ENCODE measurements around the gene NRXN3.

Gene NRXN3

DNA sequence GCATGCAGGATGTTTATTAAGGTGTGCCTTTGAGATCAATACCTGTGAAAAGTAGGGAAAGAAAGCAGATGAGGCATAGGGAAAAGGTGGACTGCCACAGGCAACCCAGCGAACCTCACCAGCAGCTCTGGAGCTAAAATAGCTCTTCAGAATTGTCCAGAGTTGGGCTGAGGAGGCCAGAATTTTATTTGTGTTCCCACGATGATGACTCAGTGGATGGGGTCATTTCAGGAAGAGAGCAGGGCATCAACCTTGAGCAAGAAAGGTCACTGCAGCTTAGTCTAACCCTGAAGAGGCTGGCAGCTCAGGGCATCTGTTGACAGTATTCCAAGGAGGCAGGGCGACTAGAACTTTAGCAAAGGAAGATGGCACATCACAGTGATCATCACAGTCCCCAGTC, 1345.0 kb downstream of the NRXN3 start:
- DNase-seq, result no peak

DNA sequence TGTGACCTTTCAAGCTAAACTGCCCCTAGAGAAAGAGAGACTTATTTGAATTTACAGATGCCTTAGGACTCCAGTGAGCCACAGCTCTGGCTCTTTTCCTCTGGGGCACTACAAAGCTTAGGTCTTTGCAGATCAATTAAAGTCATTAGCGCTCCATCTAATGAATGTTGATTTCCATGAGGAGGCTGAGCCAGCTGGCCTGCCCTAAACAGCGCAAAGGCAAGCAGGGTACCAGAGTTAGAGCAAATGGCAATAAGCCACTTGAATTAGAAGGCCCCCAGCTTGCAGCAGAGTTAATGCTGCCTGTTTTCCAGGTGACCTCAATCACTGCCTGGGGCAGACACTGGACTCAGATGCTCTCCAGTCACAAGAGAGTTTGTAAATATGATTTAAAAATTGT, 1345.8 kb downstream of the NRXN3 start:
- no peak for DNase-seq

DNA sequence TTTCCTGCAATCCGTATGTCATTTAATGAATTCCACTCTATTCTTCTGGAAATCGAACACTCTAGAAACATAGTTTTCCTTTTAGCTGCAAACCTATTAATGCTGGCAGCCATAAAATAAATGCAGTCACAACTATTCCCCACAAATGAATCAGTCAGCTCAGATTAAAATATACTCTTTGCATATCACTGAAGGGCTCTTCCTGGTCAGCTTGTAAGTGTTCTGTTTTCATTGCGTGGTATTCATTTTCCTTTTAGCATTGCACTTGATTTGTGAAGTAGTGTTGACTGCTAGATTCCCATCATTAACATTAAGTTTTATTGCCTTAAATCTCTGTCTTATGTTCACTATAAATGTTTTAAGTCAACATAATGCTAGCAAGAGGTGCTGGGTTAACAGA, 1355.2 kb downstream of the NRXN3 start:
- no peak for DNase-seq

DNA sequence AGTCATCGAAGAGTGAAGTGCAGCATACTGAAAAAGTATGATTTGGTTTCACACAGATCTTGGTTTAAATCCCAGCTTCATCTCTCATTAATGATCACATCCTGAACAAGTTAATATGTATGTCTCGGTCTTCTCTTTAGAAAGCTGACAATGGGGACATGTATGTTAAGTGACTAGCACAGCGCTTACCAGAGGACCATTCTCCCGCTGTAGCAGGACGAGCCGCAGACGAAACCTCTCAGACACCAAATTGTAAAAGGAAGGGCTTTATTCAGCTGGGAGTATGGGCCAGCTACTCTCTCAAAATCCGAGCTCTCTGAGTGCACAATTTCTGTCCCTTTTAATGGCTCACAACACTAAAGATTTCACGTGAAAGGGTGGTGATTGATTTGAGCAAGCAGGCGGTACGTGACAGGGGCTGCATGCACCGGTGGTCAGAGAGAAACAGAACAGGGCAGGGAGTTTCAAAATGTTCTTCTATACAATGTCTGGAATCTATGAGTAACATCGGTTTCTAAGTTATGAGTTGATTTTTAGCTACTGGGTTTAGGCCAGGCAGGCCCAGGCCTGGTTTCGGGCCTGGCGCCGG, 1358.7 kb downstream of the NRXN3 start:
- no peak for DNase-seq

DNA sequence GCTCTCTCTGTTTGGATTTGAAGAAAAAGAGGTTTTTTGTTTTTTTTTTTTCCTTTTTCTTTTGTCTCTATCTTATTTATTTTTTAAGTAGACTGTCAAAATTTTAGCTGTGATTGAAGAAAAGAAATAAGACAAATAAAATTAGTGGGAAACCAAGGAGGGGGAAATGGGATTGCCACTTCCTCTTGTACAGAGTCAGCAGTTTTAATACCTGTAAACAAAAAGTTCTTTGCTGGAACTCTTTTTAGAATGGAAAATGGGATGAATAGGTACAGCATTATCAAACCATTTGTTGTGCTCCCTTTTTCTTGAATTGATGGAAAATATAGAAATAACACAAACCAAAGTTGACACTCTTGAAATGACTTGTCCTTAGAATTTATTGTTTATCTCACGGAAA, 1360.4 kb downstream of the NRXN3 start:
- no peak for DNase-seq

DNA sequence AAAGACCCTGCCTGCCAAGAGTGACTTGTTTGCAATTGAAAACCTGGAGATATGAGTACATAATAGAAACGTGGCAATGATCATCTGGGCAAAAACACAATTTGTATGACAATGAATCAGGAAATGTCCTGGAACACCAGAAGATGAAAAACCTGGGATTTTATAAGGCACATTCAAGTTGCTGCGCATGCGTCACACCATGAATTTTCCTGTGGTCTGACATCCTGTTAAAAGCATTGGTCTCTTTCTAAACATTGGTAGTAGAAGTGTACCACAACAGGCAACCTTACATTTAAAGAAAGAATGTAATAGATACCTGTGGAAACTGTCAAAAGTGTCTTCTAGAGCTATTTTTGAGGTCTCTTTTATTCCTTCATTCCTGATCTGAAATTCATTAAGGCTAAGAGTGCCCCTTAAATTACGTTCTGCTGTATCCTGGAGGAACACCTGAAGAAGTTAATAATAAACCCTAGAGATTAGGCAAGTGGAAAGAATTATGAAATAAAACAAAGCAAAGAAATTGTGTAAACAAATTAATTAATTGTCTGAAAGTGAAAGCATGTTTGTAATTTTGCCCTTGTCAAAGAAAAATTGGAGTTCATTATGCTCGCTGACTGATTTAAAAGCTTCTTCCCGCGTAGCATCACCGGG, 1364.7 kb downstream of the NRXN3 start:
- no peak for DNase-seq

DNA sequence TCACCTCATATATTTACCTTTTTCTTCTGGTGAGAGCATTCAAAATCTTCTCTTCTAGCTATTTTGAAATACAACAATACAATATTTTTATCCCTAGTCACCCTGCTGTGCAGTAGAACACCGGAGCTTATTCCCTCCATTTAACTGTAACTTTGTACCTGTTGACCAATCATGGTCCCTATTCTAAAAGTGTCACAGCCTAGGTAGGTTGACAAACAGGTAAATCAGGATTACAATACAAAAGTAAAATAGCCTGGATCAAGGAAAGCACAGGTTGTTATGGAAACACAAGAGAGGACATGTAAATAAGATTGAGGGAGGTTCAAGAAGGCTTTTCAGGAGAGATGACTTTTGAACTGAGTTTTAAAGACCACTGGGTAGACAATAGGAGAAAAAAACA, 1370.2 kb downstream of the NRXN3 start:
- no peak for DNase-seq

DNA sequence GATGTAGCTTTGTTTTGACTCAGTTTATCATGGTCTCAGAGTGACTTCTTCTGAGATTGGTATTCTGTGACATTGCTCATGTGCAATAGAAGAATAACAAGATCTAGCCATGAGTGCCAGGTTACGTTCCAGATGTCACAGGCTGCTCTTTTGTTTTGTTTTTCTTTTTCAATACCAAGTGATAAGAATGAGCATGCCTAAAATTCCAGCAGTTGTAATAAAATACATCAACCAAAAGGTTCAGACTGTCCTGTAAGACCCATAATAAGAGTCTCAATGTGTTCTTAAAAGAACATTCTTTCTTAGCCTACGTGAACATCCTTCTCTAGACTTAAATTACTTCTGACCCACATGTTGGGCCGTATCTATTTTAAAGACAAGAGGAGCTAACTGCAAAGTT, 1371.9 kb downstream of the NRXN3 start:
- DNase-seq, result no peak

DNA sequence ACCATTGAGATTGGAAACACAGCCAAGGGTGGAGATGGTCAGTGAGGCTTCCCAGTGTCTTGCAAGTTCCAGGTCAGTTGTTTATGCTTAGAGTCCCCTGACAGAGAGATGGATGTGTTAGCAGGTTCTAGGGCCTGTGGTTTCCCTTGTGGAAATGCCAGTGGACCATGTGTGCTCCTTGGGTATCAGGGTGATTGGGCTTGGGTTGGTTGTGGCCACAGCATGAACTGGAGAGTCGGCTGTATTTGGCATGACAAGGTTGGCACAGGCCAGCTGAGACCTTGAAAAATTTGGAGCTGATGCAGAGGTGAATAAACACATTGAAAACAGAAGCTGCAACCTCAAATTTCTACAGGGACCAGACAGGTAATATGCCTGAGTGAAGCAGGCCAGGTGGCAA, 1373.2 kb downstream of the NRXN3 start:
- DNase-seq, result no peak

DNA sequence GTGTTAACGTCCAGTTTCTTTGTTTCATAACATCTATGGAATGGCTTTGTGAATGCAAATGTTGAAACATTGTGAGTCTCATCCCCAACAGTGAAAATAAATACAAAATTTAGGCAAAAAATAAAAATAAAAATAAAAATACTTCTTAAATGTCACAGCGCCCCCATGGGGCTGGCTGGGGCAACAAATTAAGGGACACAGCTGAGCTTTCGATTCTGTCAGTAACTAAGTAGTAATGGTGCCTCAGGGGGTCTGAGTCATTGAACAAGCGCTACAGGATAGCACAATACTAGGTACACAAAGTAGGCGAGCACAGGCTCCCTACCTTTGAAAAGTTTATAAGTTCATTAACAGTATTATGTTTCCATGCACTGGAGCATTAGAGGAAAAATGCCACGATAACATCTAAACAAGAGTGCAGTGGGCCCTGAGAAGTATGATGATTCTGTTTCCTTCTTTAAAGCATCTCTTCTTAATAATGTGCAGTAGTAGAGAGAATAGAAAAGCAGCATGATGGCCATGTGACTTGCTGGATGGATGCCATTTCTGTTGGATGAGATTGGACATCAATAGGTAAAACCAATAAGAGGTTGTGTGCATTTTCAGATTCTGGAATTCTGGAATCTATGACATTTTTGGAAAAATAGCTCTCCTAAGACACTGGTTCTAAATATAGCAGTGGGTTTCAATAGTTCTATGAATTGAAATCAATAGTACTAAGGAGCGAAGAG, 1374.0 kb downstream of the NRXN3 start:
- no peak for DNase-seq

DNA sequence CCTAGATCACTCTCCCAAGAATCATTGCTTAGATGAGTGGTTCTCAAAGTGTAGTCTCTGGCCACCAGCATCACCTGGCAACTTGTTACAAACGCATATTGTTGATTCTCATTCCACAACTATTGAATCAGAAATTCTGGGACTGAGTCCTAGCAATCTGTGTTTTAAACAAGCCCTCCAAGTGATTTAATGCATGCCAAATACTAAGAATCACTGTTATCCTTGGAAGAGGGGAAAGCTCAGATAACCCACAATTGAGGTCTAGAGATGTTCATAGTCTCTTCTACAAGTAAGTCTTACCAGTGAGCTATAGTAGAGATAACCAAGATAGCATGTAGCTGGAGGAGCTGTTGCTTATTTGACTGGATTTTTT, 1374.5 kb downstream of the NRXN3 start:
- no peak for DNase-seq

DNA sequence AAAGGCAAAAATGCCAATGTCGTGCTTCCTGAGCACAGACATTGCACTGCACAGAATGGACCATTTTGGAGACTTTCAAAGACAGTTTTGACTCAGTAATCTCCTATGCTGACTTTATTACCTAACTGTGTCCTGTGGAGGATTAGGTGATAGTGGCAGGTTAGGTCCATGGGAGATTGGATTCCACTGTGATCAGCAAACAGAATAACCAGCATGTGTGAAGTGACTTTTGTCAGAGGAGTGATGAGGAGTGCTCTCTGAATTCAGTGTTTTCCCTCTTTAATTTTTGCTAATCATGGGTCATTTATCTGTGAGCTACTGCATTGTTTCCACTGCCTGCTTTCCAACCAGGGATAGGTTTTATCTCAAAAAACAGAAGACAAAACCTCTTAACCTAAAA, 1378.7 kb downstream of the NRXN3 start:
- DNase-seq, result no peak

DNA sequence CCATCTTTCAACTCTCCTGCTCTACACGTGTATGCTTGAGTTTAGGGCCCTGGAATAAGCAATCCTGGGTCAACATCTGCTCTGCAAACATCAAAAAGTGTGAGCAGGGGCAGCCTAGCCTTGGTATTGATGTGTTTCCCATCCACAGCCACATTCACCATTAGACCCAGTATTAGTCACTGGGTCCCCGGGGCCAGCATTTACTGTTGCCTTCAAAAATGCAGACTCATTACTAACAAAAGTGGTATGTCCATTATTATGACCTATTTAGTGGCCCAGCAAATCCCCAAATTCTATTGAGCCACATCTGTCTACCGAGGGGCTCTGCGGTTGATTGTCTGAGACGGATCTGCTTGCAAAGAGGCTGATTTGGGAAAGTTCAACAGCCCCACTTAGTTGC, 1379.3 kb downstream of the NRXN3 start:
- no peak for DNase-seq

DNA sequence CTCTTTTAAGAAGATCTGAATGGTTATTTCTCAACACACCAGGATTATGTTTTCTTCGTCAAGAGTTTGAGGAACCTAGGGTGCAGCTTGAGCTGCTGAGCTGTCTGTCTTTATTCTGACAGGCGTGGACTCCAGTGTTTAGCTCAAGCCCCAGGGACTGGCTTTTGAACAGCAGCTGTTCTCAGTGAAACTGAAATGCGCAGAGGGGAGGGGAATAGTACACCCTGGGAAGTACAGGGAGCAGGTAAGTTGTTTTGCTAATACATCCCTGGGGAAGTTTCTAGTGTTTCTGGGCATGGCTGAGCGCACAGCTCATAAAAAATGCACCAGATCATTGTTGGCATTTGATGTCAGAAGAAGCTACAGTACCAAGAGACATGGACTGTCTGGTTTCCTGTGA, 1381.3 kb downstream of the NRXN3 start:
- no peak for DNase-seq

DNA sequence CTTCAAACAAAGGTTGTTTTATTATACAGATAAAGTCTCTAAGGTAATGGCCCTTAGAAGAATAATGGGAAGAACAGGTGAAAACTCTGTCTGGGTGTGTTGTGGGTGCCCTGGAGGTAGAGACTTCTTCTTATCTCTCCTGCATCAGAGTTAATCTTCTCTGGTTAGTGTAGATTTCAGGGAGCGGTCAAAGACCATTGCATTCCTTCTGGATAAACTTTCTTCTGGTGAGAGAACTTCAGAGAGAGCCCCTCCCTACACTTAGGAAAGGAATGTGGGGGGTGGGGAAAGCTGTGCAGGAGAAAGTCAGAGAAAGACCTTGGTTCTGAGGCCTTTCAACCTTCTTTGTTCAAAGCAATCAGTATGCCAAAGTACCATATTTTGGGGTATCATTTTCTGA, 1382.6 kb downstream of the NRXN3 start:
- no peak for DNase-seq

DNA sequence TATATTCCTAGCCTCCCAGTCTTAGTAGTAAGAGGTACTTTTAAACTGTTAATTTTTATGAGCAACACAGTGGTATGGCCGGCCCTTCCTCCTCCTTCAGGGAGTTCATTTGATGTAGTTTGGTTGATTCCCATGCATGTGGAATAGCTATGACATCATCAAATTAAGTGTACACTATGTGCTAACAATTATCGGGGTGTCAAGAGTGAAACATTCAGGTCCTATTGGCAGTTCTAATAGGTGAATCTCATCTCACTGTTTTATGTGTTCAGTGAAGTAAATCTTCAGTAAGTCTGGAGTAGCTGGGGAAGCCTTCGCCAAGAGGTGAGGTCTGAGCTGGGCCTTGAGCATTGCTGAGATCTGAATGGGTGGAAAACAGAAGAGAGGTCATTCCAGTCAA, 1384.6 kb downstream of the NRXN3 start:
- DNase-seq, result no peak

DNA sequence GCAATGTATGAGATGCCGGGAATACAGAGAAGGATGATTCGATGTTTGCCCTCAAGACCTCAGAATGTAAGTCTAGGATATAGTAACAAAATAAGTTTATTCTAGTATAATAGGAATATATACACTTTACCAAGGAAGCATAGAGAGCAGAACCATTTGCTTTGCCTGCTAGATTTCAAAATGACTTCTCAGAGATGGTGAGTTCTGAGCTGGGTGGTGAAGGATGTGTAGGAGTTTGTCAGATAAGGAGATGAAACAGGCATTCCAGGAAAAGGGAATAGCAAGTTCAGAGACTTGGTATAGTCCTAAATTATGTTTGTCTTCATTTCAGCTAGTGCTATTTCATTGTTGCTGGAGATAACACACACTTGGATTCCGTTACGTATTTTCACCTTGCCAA, 1385.3 kb downstream of the NRXN3 start:
- DNase-seq, result no peak

DNA sequence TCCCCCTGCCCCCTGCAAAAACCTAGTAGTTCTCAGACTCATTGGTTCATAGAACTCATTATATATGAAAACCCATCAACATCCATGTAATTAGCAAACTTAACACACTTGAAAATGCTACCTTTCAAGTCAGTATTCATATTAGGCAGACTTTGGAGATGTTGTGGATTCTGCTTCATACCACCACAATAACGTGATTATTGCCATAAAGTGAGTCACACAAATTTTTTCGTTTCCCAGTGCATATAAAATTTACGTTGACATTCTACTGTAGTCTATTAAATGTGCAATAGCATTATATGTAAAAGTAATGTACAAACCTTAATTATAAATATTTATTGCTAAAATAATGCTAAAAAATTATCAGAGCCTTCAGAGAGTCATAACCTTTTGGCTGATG, 1387.1 kb downstream of the NRXN3 start:
- DNase-seq, result no peak

DNA sequence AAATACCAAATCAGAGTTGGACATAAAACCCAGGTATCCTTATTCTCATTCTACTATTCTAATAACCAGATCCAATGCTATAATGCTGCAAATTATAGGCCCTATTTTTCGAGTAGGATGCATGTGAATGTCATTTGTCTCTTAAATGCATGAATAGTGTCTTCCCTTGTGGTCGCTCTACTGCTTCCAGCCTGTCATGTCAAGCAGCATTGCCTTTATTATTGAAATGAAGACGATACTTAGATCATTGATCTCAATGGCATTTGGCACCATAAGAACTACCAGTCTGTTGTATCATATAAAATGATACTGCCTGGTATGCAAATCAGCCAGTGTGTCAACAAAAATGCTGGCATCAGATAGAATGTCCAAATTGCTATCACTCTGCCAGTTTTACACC, 1392.0 kb downstream of the NRXN3 start:
- DNase-seq, result no peak

DNA sequence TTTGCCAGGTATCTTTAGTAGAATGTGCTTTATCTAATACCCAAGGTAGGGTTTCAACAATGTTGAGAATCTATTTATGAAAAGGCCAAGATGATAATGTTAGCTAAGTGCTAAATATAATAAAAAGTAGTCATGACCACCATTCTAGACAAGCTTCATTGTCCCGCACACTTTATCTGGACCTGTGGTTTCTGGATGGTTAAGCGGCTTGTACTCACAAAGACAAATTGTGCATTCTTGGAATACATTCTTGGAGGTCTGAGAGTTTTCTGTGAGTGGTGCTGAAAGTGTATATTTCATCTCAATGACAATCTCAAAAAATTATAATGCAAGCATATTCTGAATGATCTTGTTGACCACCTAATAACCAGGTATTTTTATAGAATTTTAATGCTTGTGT, 1394.2 kb downstream of the NRXN3 start:
- DNase-seq, result no peak

DNA sequence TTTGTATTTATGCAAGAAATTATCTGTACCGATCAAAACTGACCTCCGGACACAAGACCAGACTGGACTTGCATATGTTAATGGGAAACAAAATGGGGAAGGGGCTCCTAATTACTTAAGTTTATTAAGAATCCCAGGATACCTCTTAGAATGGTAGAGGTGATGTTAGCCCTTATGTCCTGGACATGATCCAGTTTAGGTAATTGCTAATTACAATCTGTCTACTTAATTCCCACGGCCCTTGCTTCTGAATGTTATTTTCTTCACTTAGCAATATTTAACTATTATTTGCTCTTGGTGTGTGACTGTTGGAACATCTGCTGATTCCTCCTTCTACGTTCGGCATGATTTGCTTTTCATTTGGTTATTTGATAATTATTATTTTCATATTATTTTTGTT, 1397.1 kb downstream of the NRXN3 start:
- no peak for DNase-seq

DNA sequence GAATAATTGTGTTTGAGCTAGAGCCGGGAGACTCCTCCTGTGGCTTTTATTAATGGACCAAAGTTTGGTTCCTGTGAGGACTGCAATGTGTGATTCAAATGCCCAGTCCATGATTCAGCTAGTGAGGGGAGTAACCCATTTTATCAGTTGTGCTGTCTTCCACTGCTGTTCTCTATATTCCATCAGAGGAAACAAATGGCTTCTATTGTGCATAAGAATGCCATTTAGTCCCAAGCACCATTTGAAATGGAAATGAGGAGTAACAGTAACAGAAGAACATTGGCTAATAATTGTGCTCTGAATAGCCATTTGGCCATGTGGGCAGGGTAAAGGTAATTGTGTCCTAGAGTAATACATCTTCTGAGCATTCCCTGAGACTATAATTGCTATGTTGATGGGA, 1398.4 kb downstream of the NRXN3 start:
- no peak for DNase-seq

DNA sequence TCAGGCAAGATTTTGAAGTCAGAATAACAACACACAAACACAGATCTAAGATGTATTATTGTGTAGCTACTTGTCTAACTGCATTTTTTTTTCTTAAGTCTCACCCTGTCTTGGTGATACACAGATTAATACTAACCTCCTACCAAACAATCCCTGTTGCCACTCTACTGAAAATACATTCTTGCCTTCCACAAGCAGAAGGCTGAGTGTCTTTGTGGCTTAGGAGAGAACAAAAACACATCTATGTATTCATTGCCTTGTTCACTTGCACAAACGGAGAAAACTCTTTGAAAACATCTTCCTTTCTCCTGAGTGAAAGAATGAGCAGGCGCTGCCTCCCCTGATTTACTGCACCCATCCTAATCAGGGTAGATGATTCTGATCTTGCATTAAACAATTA, 1398.9 kb downstream of the NRXN3 start:
- no peak for DNase-seq

DNA sequence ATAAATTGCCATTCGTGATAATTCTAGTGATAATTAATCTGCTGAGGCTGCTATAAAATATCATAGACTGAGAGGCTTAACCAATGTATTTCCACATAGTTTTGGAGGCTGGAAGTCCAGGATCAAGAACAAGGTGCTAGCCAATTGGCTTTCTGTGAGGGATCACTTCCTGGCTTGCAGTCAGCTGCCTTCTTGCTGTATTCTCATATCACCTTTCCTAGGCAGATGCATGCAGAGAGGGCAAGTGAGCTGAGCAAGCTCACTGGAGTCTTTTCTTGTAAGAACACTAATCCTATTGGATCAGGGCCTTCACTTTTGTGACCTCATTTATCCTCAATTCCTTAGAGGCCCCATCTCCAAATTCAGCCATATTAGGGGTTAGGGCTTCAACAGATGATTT, 1400.5 kb downstream of the NRXN3 start:
- DNase-seq, result no peak

DNA sequence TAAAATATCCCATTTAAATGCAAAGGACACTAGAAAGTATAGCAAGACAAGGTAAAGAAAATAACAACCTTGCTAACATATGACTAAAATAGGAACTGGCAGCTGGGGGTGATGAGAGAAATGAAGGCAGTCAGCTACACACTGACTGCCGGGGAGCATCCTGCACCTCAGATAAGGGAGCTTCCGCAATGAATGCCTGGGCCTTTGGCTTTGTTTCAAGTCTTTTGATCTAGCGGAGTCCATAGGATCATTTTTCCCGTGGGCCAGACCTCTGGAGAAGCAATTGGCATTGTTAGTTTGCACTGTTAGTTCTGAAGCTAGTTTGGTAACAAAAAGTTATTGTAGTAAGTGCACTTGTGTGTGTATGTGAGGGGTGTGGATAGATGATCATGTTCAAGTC, 1401.2 kb downstream of the NRXN3 start:
- no peak for DNase-seq

Measured in activated CD4-positive, alpha-beta T cell treated with anti-CD3 and anti-CD28 coated beads, Interleukin-2, amount 50 U/mL, for 48 hours (primary cell).